Mucosa of descending colon (tissue), 3 donors: ENCODE measurements around the gene YPEL3. TPM values are rescaled to one million over a fixed set of nuclear protein-coding genes. Genes with fewer than 3 reads are reported as not detected.

Experiments
- ATAC-seq: fragments of 200-7000 bp; cut with Tn5 transposase; one replicate; pipeline ENCODE4 v1.9.1; 2020; ENCODE audit warnings: mild to moderate bottlenecking, moderate library complexity
- DNase-seq, 3 donors: peaks; one replicate each; pipeline ENCODE4 v3.0.0-alpha.2; 2020
- H3K36me3 ChIP-seq: fragments of 200-600 bp; one replicate; pipeline ENCODE4 v1.8.0; 2021; ENCODE audit warnings: low read depth, mild to moderate bottlenecking
- H3K4me1 ChIP-seq: fragments of 200-600 bp; one replicate; pipeline ENCODE4 v1.8.0; 2021; ENCODE audit warnings: low read depth, mild to moderate bottlenecking
- H3K4me3 ChIP-seq: fragments of 200-600 bp; one replicate; pipeline ENCODE4 v1.8.0; 2021; ENCODE audit warnings: mild to moderate bottlenecking
- H3K9me3 ChIP-seq: fragments of 200-600 bp; one replicate; pipeline ENCODE4 v1.8.0; 2021; ENCODE audit warnings: mild to moderate bottlenecking
- intact Hi-C, 2 donors: fragments of 100-400 bp; cut with DNase I in 1 of 2; cut with micrococcal nuclease in 1 of 2; formaldehyde crosslinking; loops; one replicate each; pipeline versions ENCODE4 v1.11.0 to v1.11.1; 2022; cut with DNase I, micrococcal nuclease
- total RNA-seq, 3 donors: library from RNA; stranded (reverse); fragmentation: NEBNext Ultra II Directional in 2 of 3; extraction: Animal tissue kit (Norgen Biotek cat#: 25700) in 2 of 3; gene quantifications; one replicate each; pipeline versions ENCODE4 v1.2.1 to v1.2.4, GENCODE V29; 2021 to 2023
- TF ChIP-seq, protein P1 (sequence below): fragments of 200-600 bp; IDR thresholded peaks from one replicate; pipeline ENCODE4 v1.8.0; 2022; ENCODE audit warnings: antibody characterized with exemption, mild to moderate bottlenecking
- donor health status: DM: no; HTN: no; CAD: no; lungs with moderate emphysema.
- donor health status: DM: no; HTN: no; CAD: no.
- donor health status: DM: no; HTN: yes; CAD: no.

YPEL3 gene
- total RNA-seq, 3 donors from 2014 or later, result 30.5 to 78.4 (median 69.3) TPM

- TF ChIP-seq, protein P1, sequence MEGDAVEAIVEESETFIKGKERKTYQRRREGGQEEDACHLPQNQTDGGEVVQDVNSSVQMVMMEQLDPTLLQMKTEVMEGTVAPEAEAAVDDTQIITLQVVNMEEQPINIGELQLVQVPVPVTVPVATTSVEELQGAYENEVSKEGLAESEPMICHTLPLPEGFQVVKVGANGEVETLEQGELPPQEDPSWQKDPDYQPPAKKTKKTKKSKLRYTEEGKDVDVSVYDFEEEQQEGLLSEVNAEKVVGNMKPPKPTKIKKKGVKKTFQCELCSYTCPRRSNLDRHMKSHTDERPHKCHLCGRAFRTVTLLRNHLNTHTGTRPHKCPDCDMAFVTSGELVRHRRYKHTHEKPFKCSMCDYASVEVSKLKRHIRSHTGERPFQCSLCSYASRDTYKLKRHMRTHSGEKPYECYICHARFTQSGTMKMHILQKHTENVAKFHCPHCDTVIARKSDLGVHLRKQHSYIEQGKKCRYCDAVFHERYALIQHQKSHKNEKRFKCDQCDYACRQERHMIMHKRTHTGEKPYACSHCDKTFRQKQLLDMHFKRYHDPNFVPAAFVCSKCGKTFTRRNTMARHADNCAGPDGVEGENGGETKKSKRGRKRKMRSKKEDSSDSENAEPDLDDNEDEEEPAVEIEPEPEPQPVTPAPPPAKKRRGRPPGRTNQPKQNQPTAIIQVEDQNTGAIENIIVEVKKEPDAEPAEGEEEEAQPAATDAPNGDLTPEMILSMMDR, result peak; percentile 48
- Histone ChIP-seq H3K9me3 (no peaks in the 10 kb centered on the region), H3K4me3 (no peak overlapping the region), H3K4me1 (peaks cover 44% of the 10 kb centered on the region), H3K36me3 (peaks cover 5% of the 10 kb centered on the region)
- DNase-seq, result peak; percentile 81 to 85 (median 84)
- intact Hi-C loops, result no loop called here
- ATAC-seq, result peak; percentile 67
Observed at GRCh38 chr16:30112197-30113030, 16.4 kb upstream of the YPEL3 start.

DNA sequence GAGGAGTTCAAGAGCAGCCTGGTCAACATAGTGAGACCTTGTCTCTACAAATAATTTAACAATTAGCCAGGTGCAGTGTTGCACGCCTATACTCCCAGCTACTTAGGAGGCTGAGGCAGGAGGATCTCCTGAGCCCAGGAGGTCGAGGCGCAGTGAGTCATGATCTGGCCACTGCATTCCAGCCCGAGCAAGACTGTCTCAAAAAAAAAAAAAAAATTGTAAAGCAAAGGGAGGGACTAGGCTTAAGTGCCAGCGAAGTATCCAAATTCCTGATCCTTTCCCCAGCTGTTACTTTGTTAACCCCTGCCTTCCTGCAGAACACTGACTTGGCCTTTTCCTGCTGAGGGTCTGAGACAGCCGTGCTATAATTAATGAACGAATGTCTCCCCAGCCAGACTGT lies 14.6 kb upstream of the YPEL3 start:
- peaks cover 26% of the 10 kb centered on the region for H3K4me1 ChIP-seq
- no peak overlapping the region for H3K4me3 ChIP-seq
- TF ChIP-seq, protein P1, result no peak
- intact Hi-C loops, result no loop called here
- ATAC-seq (no peak), DNase-seq (no peak)
- H3K36me3 ChIP-seq, result peaks cover 5% of the 10 kb centered on the region
- no peaks in the 10 kb centered on the region for H3K9me3 ChIP-seq

- ATAC-seq (no peak), DNase-seq (peak in 2 of 3 donors; percentile 21 to 33)
- intact Hi-C loops, result no loop called here
Observed at GRCh38 chr16:30108059-30108850, 12.2 kb upstream of the YPEL3 start.

DNA sequence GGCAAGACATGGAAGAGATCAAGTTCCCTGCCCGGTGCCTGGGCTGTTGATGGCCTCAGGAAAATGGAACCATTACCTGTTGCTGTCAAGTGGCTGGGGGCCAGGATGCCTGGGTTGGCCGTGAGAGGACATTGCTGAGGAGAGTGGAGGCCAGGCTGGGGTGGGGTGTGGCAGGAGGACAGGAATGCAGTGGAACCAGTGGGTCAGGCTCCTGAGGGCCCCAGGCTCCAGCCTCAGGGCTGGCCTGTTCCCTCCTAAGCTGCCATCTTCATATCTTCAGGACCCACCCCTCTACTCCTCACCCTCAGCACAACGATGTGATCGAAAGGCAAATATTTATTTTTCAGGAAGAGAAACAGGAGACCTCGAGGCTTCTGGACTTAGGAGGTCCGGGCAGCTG lies 8.5 kb upstream of the YPEL3 start:
- TF ChIP-seq, protein P1, result no peak
- Histone ChIP-seq H3K36me3 (peaks cover 5% of the 10 kb centered on the region), H3K4me3 (no peak overlapping the region)

More at GRCh38 chr16:30108059-30108850, 12.2 kb upstream of the YPEL3 start:
- Histone ChIP-seq H3K4me3 (no peak overlapping the region), H3K4me1 (peaks cover 3% of the 10 kb centered on the region), H3K36me3 (peaks cover 5% of the 10 kb centered on the region), H3K9me3 (no peaks in the 10 kb centered on the region)
- TF ChIP-seq, protein P1, result no peak

GRCh38 chr16:30104090-30104489 lies 8.1 kb upstream of the YPEL3 start:
- H3K4me3 ChIP-seq, result no peak overlapping the region
- ATAC-seq (no peak), DNase-seq (peak in 1 of 3 donors; percentile 9)
- TF ChIP-seq, protein P1, result no peak
- intact Hi-C loops, result no loop called here
- H3K4me1 ChIP-seq, result no peaks in the 10 kb centered on the region
- H3K36me3 ChIP-seq, result peaks cover 5% of the 10 kb centered on the region
- H3K9me3 ChIP-seq, result no peaks in the 10 kb centered on the region

More for the DNA sequence above, 8.5 kb upstream of the YPEL3 start:
- DNase-seq, result peak in 1 of 3 donors; percentile 34
- intact Hi-C loops, result no loop called here
- peak; percentile 61 for ATAC-seq
- no peaks in the 10 kb centered on the region for H3K9me3 ChIP-seq
- H3K4me1 ChIP-seq, result no peaks in the 10 kb centered on the region
